DOHH2 (cell line): ENCODE data around the gene FBXO31.

Experiments
- CTCF ChIP-seq: fragments of 200-600 bp; sonication (generic); IDR thresholded peaks from one replicate; pipeline ENCODE4 v1.5.1; 2014; ENCODE audit warnings: antibody characterized with exemption, mild to moderate bottlenecking, low read depth, low read length; ENCODE audit not compliant: poor library complexity, severe bottlenecking
- EZH2phosphoT487 ChIP-seq: fragments of 200-600 bp; sonication (generic); IDR thresholded peaks from 2 replicates; pipeline ENCODE4 v1.6.1; 2017; ENCODE audit warnings: borderline replicate concordance, mild to moderate bottlenecking, antibody characterized with exemption, low read length, moderate library complexity, mixed read lengths

GRCh38 chr16:87304951-87305350 lies 78.6 kb downstream of the FBXO31 start:
- no peak for TF ChIP-seq CTCF
- TF ChIP-seq EZH2phosphoT487, result no peak
